Mucosa of descending colon (tissue), 3 donors: Measurements from ENCODE around the gene NAA16. TPM values are rescaled to one million over a fixed set of nuclear protein-coding genes. Genes with fewer than 3 reads are reported as not detected.

ENCODE experiments used
- ATAC-seq: fragments of 200-7000 bp; cut with Tn5 transposase; one replicate; pipeline ENCODE4 v1.9.1; 2020; ENCODE audit warnings: mild to moderate bottlenecking, moderate library complexity
- DNase-seq, 3 donors: peaks; one replicate each; pipeline ENCODE4 v3.0.0-alpha.2; 2020
- H3K36me3 ChIP-seq: fragments of 200-600 bp; one replicate; pipeline ENCODE4 v1.8.0; 2021; ENCODE audit warnings: low read depth, mild to moderate bottlenecking
- H3K4me1 ChIP-seq: fragments of 200-600 bp; one replicate; pipeline ENCODE4 v1.8.0; 2021; ENCODE audit warnings: low read depth, mild to moderate bottlenecking
- H3K4me3 ChIP-seq: fragments of 200-600 bp; one replicate; pipeline ENCODE4 v1.8.0; 2021; ENCODE audit warnings: mild to moderate bottlenecking
- H3K9me3 ChIP-seq: fragments of 200-600 bp; one replicate; pipeline ENCODE4 v1.8.0; 2021; ENCODE audit warnings: mild to moderate bottlenecking
- intact Hi-C, 2 donors: fragments of 100-400 bp; cut with DNase I in 1 of 2; cut with micrococcal nuclease in 1 of 2; formaldehyde crosslinking; loops; one replicate each; pipeline versions ENCODE4 v1.11.0 to v1.11.1; 2022; cut with DNase I, micrococcal nuclease
- total RNA-seq, 3 donors: library from RNA; stranded (reverse); fragmentation: NEBNext Ultra II Directional in 2 of 3; extraction: Animal tissue kit (Norgen Biotek cat#: 25700) in 2 of 3; gene quantifications; one replicate each; pipeline versions ENCODE4 v1.2.1 to v1.2.4, GENCODE V29; 2021 to 2023
- TF ChIP-seq, protein P1 (sequence below): fragments of 200-600 bp; IDR thresholded peaks from one replicate; pipeline ENCODE4 v1.8.0; 2022; ENCODE audit warnings: antibody characterized with exemption, mild to moderate bottlenecking
- donor health status: DM: no; HTN: no; CAD: no; lungs with moderate emphysema.
- donor health status: DM: no; HTN: no; CAD: no.
- donor health status: DM: no; HTN: yes; CAD: no.

Gene NAA16
- total RNA-seq, 3 donors from 2014 or later = 11.0 to 18.6 (median 18.1) TPM

DNA sequence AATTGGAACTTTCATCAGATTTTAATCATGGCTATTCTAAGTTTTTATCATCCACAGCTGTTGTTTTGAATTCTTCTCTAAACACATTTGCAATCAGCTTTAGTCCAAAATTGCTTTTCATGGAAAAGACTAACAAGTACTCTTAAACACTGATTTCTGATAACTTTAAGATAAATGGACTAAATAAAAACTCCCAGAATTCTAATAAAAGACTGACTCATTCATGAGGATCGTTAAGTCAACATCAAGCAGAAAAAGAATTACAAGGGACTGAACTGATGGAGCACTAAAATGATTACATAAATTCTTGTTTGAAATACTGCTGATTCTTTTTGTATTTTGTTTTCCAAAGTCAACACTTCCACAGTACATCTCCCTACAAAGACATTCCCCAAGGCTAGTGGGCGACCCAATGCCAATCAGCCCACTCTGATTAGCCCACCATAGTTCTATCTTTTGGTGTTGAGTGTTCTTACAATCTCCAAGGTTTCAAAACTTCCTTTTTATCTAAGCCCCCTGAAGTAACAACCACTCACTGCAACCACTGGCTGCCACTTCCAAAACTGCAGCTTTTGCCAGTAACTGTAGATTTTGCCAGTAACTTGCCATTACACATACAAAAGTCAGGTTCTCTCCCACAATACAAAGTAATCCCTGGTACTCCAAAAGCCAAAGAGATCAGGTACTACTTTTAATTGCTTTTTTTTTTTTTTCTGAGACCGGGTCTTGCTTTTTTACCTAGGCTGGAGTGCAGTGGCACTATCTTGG, 14.0 kb upstream of the NAA16 start:
- H3K36me3 ChIP-seq = no peaks in the 10 kb centered on the region
- ATAC-seq (no peak), DNase-seq (no peak)
- peak overlapping the region; percentile 4 for H3K4me3 ChIP-seq
- TF ChIP-seq, protein P1, sequence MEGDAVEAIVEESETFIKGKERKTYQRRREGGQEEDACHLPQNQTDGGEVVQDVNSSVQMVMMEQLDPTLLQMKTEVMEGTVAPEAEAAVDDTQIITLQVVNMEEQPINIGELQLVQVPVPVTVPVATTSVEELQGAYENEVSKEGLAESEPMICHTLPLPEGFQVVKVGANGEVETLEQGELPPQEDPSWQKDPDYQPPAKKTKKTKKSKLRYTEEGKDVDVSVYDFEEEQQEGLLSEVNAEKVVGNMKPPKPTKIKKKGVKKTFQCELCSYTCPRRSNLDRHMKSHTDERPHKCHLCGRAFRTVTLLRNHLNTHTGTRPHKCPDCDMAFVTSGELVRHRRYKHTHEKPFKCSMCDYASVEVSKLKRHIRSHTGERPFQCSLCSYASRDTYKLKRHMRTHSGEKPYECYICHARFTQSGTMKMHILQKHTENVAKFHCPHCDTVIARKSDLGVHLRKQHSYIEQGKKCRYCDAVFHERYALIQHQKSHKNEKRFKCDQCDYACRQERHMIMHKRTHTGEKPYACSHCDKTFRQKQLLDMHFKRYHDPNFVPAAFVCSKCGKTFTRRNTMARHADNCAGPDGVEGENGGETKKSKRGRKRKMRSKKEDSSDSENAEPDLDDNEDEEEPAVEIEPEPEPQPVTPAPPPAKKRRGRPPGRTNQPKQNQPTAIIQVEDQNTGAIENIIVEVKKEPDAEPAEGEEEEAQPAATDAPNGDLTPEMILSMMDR = no peak
- no peaks in the 10 kb centered on the region for H3K4me1 ChIP-seq
- intact Hi-C loops = no loop called here
- H3K9me3 ChIP-seq = peaks cover 4% of the 10 kb centered on the region

DNA sequence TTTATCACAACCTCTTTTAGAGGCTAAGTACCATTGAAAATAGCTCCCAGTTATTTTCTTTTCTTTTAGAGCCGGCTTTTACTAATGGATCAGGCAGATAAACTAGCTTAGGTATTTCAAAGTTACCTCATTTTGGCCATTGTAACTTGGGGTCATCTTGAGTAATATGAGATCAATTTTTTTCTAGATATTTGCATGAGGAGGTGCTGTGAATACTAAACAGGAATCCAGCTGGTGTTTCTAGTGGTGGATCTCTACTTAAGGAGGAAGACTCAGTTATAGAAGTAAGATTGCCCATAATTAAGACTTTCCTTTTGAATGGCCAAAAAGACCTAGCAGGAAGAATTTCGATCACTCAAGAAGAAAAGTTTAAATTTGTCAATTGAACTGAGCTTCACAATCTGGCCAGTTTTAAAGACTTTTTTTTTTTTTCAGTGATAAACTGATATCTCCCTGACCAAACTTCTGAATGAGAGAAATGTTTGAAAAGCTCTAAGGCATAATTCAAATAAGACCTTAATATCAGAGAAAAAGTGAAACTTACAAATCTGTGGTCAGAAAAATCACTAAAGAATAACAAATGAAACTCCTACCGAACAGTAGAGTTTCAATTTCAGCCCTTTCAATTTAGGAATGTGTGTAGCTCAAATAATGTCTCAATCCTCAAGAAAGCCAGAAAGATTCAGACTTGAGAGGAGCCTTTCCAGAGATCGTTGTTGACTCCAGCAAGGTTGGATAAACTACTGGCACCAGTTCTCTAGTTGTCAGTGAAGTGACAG, 11.6 kb upstream of the NAA16 start:
- Histone ChIP-seq H3K36me3 (no peaks in the 10 kb centered on the region), H3K4me3 (no peak overlapping the region), H3K4me1 (no peaks in the 10 kb centered on the region), H3K9me3 (no peaks in the 10 kb centered on the region)
- ATAC-seq (no peak), DNase-seq (no peak)
- TF ChIP-seq, protein P1 = no peak
- intact Hi-C loops = no loop called here

DNA sequence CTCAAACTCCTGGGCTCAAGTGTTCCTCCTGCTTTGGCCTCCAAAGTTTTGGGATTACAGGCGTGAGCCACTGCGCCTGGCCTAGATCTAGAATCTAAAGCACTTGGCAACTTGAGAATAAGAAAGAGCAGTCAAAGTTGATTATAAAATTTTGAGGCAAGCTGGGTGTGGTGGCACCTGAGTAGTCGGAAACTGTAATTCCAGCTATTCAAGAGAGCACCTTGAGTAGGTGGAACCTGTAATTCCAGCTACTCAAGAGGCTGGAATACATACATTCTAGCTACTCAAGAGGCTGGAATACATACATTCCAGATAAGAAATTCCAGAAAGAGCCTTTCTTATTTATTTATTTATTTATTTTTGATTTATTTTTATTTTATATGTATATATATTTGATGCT, 8.3 kb upstream of the NAA16 start:
- no peaks in the 10 kb centered on the region for H3K36me3 ChIP-seq
- no peaks in the 10 kb centered on the region for H3K4me1 ChIP-seq
- no peaks in the 10 kb centered on the region for H3K9me3 ChIP-seq
- TF ChIP-seq, protein P1 = no peak
- ATAC-seq (no peak), DNase-seq (no peak)
- no peak overlapping the region for H3K4me3 ChIP-seq
- intact Hi-C loops = no loop called here

DNA sequence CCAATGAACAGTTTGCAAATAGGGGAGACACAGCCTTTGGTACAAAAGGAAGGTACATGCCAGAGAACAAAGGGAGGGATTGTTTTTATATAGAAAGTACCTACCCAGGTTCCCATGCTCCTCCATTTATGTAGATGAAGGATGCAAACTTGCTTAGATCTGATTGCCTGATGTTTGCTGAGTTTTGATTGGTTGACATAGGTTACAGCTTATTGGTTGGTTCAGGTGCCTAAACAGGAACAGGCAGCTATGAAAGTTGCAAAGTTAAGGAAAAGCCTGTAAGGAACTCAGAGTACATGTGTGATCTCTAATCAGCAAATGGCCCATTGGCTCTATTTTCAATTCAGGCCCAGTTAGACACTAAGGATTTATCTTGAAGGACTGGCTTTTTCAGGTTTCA, 6.5 kb upstream of the NAA16 start:
- H3K4me3 ChIP-seq = no peak overlapping the region
- H3K4me1 ChIP-seq = no peaks in the 10 kb centered on the region
- no peaks in the 10 kb centered on the region for H3K9me3 ChIP-seq
- H3K36me3 ChIP-seq = no peaks in the 10 kb centered on the region
- intact Hi-C loops = no loop called here
- ATAC-seq = no peak
- DNase-seq = no peak
- TF ChIP-seq, protein P1 = no peak

DNA sequence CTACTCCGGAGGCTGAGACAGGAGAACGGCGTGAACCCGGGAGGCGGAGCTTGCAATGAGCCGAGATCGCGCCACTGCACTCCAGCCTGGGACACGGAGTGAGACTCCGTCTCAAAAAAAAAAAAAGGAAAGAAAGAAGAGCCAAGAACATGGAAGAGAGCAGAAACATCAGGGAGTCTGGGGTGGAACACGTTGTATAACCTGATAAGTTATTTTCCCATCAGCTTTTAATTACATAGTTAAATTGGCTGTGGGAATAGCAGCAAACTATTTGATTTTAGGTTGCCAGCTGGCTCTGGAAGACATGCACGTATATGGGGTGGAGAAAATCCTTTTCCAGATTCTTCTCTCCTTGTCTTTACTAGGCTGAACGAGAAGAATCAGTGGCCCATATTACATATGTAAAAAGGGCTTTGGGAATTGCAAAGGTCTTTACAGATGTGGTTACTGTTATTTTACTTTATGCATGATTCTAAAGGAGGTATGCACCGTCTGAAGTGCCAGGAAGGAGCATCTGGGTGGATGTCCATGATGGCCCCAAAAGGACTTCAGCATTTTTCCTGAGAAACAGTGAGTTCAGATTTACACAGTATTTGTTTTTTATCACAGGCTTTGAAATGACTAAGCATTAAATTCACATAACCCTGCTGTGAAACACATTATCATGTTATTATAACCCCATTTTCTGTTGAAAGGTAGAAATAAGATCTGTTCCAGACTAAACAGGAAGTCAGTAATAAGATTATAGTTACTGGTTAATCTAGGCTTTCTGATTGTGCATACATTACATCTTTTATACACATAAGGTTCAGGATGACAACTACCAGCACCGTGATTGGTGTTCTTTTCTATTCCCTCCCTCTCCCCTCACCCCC, 4.6 kb upstream of the NAA16 start:
- H3K36me3 ChIP-seq = no peaks in the 10 kb centered on the region
- no peak overlapping the region for H3K4me3 ChIP-seq
- no peaks in the 10 kb centered on the region for H3K9me3 ChIP-seq
- ATAC-seq = no peak
- no peaks in the 10 kb centered on the region for H3K4me1 ChIP-seq
- no peak for DNase-seq
- intact Hi-C loops = no loop called here
- TF ChIP-seq, protein P1 = no peak
